SK-N-SH (cell line): Measurements from ENCODE around the gene RNF149.

Experiments used
- CTCF ChIP-seq: fragments of 200-600 bp; sonication (generic); IDR thresholded peaks from 2 replicates; pipeline ENCODE4 v1.6.1; 2017; ENCODE audit warnings: antibody characterized with exemption, mild to moderate bottlenecking, moderate library complexity
- EP300 ChIP-seq, 2 experiments: IDR thresholded peaks; 2 replicates each; pipeline versions ENCODE4 v1.4.0 to v1.6.1; 2012; ENCODE audit warnings: borderline replicate concordance in 1 of 2, low read depth in 1 of 2, low read length in 1 of 2
- MAX ChIP-seq: IDR thresholded peaks from 2 replicates; pipeline ENCODE4 v1.4.0; 2012; ENCODE audit warnings: low read depth
- NRF1 ChIP-seq: IDR thresholded peaks from 2 replicates; pipeline ENCODE4 v1.6.1; 2012; ENCODE audit warnings: low read depth, mild to moderate bottlenecking, low read length
- POLR2AphosphoS5 ChIP-seq: IDR thresholded peaks from 2 replicates; pipeline ENCODE4 v1.6.1; 2012; ENCODE audit warnings: low read depth, low read length
- RAD21 ChIP-seq: IDR thresholded peaks from 2 replicates; pipeline ENCODE4 v1.6.1; 2012; ENCODE audit warnings: mild to moderate bottlenecking, low read length
- RFX5 ChIP-seq: IDR thresholded peaks from 2 replicates; pipeline ENCODE4 v1.6.1; 2012; ENCODE audit warnings: mild to moderate bottlenecking, improper control_type of control experiment, low read length
- SMC3 ChIP-seq: IDR thresholded peaks from 2 replicates; pipeline ENCODE4 v1.6.1; 2012; ENCODE audit warnings: low read depth, low read length, improper control_type of control experiment
- YY1 ChIP-seq: IDR thresholded peaks from 2 replicates; pipeline ENCODE4 v1.4.0; 2012; ENCODE audit warnings: low read depth, mild to moderate bottlenecking

GRCh38 chr2:101329026-101329425, 20.5 kb upstream of the RNF149 start:
- TF ChIP-seq CTCF: no peak
- no peak for TF ChIP-seq RFX5
- TF ChIP-seq MAX: no peak
- no peak for TF ChIP-seq POLR2AphosphoS5
- no peak for TF ChIP-seq EP300 (IDR thresholded peaks at IDR 0.05; ENCODE audit: borderline replicate concordance in 1 of 2, low read depth in 1 of 2, low read length in 1 of 2)
- TF ChIP-seq NRF1: no peak
- no peak for TF ChIP-seq SMC3
- no peak for TF ChIP-seq YY1
- TF ChIP-seq RAD21: no peak
